DMS79 (cell line): Measurements from ENCODE around the gene RAD18.

ENCODE experiments used
- DNase-seq: peaks from one replicate; lab custom pipeline; 2025; lab: John Stamatoyannopoulos, UW

RAD18 gene

DNA sequence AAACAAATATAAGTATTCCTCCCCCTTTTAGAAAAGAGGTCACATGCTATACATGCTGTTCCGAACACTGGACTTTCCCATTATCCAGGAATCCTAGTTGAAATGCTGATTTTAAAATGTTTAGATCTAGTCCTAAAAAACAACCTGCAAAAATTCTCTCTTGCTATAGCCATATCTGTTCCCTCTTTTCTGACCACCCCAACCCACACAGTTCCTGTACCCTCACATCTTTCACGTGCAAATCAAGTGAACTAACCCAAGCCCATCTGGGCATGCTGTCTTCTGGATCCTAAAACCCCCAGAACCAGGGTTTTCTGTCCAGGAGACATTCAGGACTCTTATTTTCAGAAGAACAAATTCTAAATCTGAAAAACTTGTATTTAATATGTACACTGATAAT is 67.4 kb downstream of the RAD18 start:
- no peak for DNase-seq

DNA sequence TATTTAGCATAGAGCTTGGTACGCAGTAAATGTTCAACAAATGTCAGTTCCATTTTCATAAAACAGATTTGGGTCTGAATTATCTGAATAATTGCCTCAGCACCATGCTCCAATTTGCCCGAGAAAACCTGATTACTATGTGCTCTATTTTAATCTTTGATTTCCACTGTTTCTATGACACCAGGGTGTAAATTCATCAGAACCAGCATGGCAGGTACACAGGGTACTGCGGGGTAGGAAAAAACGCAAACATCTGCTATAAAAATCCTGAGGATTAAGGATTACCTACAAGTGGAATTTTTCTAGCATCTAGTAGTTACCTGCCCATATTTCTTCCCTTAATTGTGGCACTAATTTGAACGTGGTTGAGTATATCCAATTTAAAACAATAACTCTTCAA is 70.3 kb downstream of the RAD18 start:
- DNase-seq, result no peak

- DNase-seq, result no peak
Measured at GRCh38 chr3:8891774-8892173, 71.5 kb downstream of the RAD18 start.

GRCh38 chr3:8891303-8891702 is 72.0 kb downstream of the RAD18 start:
- DNase-seq, result no peak

DNA sequence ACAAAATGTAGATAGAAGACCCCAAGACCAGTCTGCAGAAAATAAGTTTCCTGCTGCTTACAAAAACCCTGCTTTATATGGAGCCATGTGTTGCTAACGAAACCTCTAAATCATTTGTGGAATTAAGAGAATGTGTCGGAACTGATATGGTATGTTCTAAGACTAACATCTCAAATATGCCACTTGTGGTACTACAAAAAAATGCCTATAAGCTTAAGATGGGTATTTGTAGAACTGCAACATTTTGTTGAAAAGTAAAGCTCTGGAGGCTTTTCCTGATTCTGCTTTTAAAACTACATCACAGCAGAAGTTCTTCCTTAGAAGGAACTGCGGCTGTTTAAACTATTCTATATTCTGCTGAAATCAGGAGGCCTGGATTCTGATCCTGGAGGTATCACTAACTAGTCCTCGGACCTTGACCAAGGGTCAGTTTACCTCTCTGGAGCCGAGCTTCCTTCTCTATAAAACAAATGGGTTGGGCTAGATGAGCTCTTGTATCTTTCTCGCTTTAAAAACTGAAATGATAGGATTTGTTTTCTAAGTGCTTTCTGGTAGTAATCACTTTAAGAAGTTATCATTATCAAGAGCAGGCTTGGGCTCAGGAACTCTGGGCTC is 74.9 kb downstream of the RAD18 start:
- no peak for DNase-seq

GRCh38 chr3:8887435-8888300 is 75.6 kb downstream of the RAD18 start:
- DNase-seq, result no peak

DNA sequence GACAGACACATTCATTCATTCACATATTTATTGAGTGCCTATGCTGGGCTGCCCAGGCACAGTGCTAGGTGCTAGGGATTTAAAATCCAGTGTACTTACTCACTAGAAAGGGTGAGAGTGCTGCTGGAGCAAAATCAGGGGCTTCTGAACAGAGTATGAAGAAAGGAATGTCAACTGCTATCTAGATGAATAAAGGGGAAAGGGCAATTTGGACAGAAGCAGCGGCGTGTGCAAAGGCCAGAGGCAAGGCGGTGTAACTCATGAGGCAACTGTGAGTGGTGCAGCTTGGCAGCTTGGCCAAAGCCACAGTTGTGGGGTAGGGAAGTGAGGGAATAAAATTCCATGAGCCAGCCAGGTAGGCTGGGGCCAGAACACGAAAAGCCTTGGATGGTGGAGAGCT is 76.7 kb downstream of the RAD18 start:
- no peak for DNase-seq

DNA sequence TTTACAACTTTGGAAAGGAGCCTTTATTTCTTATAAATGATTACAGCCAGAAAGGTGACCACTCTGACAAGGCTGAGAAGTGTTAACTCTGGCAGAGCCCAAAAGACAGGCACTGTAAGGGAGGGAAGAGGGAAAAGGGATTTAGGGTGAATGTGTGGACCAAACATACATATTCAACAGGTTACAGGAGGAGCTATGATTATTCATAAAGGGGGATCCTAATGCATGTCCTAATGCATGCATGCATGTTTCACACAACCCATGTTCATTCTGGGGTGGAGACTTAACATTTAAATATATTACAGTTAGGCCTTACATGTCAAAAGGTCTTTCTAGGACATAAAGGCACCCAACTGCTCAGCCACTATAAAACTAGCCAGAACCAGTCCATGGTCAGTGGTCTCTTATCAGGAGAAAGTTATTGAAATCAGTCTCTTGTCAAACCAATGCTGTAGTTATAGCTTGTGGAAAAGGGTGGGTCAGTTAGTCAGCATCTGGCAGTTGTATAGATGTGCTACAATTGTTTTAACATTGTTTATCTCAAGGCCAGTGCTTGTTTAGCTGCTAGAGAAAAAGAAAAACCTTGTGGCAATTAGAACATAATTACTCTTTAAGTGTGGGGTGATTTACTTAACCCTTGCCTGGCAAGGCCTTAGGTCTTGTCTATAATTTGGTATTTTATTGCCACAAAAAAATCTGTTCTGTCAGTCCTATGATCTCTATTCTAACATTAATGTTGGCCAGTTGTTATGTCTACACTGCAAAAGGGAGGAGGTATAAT is 77.5 kb downstream of the RAD18 start:
- DNase-seq, result no peak

DNA sequence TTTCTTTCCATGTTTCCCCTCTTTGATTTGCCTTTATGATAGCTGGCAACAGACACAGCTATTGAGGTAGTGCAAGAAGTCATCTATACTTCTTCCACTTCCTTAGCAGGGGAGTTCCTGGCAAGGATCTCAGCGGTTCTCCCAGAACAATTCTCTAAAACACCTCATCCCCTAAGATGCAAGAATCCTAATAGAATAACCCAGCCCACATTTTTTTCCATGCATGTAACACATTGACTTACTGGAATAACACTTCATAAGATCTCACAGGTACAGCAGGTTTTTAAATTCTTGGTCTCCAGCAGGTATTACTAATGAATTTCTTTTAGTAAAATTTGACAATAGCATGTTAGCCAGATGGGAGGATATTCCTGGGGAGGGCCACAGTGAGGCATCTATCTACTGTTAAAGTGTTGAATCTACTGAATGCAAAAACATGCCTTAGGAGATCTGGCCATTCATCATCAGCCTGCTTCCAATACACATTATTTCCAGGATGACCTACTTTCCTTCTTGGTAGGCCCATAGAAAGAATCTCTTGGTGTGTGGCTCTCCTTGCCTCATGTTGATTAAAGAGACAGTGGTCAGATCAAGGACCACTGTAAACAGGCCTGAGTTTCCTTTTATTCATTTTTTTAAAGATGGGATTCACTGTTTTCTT is 78.5 kb downstream of the RAD18 start:
- no peak for DNase-seq

DNA sequence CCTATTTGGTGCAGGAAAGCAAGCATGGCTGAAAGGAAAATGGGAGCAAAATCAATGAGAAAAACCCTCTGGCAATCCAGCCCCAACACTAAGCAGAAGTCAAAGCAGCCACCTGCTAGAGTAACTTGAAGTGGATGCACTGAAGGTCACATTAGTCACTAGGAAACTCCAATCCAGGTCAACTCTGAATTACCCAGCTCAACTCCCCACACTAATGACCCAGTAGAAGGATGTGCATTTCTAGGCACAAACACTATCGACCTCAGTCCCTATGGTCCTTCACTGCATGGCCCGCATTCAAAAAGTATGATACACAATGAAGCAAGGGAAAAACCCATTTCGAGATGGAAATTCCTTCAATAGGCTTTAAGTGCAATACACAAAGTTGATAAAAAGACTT is 80.6 kb downstream of the RAD18 start:
- DNase-seq, result no peak

DNA sequence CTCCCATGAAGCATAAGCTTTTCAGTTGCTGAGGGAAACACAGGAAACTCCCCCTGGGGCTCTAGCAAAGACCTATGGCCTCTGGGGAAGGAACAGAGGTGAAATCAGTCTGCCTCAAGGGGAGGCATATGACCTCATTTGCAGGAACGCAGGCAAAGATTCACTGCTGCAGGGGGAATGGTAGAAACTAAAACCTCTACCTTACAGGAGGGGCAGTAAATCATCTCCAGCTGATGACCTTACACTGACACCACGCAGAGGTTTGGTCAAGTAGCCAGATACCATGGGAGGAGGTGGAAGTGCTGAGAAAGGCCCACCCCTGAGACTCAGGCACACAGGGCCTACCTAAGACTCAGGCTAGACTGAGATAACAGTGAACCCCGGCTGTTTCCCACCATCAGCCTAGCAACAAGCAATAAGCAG is 81.1 kb downstream of the RAD18 start:
- DNase-seq, result no peak

DNA sequence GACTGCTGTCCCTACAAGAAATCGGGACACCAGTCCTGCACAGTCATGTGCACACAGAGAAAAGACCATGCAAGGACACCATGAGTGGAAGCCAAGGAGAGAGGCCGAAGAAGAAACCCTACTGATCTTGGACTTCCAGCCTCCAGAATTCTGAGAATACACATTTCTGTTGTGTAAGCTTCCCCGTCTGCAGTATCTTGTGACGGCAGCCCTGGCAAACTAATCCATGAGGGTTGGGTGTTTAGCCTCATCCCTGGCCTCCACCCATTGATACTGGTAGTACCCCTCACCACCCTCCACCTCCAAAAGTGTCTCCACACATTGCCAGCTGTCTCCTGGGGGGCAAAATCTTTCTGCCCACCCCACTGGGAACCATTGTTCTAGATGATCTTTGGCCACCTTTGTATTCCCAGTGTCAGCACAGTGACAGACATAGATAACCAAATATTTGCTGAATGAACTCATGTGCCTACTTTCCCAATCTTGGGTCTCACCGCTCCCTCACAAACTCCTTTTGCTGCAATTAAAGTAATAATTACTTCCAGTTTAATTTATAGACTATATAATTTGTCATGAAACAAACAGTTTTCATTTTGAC is 83.8 kb downstream of the RAD18 start:
- DNase-seq, result no peak

- no peak for DNase-seq
Measured at GRCh38 chr3:8875836-8876235, 87.4 kb downstream of the RAD18 start.

GRCh38 chr3:8873740-8874139 is 89.5 kb downstream of the RAD18 start:
- DNase-seq, result no peak

GRCh38 chr3:8872261-8872660 is 91.0 kb downstream of the RAD18 start:
- no peak for DNase-seq

DNA sequence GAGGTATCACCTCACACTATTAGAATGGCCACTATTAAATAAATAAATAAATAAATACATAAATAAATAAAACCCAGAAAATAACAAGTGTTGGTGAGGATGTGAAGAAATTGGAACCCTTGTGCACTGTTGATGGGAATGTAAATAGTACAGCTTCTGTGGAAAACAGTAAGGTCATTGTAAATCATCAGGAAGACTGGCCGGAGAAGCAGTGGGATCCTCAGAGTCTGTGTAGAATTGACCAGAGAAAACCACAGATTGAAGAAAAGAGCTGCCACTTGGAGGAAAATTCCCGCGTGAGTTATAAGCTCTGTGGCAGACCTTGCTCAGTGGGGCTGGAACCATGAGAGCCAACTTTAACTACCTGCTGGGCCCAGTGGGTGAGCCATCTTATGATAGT is 92.0 kb downstream of the RAD18 start:
- DNase-seq, result no peak

DNA sequence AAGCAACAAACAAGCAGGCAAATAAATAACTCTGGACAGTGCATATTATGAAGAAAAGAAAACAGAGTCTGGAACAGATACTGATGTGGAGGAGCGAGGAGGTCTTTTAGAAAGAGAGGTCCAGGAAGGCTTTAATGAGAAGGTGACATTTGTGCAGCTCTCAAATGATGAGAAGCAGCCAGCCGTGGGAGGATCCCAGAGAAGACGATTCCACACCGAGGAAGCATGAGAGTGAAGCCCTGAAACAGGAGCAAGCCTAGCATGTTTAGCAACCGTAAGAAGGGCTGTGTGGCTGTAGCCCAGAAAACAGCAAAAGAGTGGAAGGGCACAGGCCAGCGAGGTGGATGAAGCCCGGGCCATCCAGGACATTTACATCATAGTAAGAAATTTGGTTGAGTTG is 93.1 kb downstream of the RAD18 start:
- DNase-seq, result no peak

DNA sequence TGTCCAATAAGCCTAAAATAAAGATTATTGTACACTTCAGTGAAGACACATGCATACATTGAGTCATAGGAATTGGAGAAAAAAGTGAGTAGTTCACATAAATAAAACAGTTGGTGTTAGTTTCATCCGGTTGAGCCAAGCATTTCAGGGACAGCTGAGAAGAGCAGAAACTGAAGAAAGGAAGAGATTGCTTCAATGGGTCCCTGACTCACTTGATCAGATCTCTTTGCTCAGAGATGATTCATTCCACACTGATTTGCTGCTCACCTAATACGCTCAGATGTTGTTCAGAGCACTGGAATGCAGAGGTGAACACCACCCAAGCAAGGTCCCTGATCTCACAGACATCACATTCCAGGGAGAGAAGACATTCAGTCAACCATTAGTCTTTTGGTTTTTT is 93.7 kb downstream of the RAD18 start:
- no peak for DNase-seq

GRCh38 chr3:8868996-8869395 is 94.3 kb downstream of the RAD18 start:
- DNase-seq, result no peak

- DNase-seq, result no peak
Measured at GRCh38 chr3:8867646-8868045, 95.6 kb downstream of the RAD18 start.

GRCh38 chr3:8865697-8866096 is 97.6 kb downstream of the RAD18 start:
- DNase-seq, result no peak
